Activated CD4-positive, alpha-beta T cell treated with anti-CD3 and anti-CD28 coated beads for 1 hour (primary cell): ENCODE measurements around the gene OR2T27.
"Not testable (repeated sequence)": the region's sequence is repeated elsewhere in the genome, so short reads cannot be mapped to it uniquely, and the experiment has no call there.

Experiments
- DNase-seq: peaks from one replicate; pipeline ENCODE4 v3.0.0-alpha.2; 2020

Gene OR2T27, protein sequence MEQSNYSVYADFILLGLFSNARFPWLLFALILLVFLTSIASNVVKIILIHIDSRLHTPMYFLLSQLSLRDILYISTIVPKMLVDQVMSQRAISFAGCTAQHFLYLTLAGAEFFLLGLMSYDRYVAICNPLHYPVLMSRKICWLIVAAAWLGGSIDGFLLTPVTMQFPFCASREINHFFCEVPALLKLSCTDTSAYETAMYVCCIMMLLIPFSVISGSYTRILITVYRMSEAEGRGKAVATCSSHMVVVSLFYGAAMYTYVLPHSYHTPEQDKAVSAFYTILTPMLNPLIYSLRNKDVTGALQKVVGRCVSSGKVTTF

DNA sequence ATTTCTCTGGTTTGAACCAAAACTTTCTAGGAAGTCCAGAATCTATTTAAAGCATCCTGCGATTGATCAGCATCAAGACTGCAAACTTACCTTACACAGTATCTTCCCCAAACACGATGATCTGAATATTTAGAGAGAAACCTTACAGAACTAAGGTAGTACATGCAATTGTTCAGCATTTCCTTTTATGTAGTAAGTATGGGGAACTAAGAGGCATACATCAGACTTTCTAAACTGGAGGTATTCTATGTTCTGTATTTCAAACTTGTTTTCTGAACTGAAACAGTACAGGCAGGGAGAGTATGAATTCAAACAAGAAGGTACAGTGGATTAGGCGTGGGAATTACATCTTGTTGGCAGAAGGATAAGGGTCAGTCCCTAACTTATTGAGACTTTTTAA lies at the start of gene OR2T27:
OR2T27 (minus strand) TSS at position 175 of the 400 bp plus-strand sequence. CDS start 4,644 bp downstream, outside the sequence.
- not testable (repeated sequence) for DNase-seq

DNA sequence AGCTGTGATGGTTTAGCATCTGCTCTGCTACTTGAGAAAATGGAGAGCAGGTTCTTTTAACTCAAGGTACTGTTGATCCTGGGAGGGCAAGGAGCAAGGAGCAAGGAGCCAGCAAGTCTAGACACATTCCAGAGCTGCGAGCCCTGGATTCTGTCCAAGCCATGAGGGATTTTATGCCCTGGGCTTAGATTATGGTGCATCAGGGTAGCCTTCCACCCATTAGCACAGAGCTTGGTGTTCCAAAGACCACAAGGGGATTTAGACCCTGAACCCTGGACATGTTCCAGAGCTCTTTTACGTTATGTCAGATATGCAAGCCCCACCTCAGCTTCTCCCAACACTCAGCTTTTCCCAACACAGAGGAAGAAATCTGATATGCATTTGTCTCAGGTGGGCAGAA lies 49.3 kb upstream of the OR2T27 start:
- no peak for DNase-seq

DNA sequence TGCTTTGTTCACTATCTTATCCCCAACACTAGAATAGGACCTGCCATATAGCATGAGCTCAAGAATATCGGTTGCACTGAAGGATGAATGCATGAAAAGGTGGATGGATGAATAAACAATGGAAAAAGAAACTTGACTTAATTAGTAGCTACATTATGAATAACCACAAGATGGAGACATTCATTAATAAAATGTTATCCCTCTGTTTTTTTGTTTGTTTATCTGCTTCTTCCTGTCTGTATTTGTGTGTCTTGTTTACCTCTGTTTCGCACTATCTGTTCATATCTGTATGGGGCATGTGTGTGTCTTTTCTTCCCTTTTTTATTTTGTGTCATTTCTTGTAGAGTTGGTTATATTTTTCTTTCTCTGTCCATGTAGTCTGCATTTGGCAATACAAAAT lies 48.3 kb upstream of the OR2T27 start:
- DNase-seq: no peak

DNA sequence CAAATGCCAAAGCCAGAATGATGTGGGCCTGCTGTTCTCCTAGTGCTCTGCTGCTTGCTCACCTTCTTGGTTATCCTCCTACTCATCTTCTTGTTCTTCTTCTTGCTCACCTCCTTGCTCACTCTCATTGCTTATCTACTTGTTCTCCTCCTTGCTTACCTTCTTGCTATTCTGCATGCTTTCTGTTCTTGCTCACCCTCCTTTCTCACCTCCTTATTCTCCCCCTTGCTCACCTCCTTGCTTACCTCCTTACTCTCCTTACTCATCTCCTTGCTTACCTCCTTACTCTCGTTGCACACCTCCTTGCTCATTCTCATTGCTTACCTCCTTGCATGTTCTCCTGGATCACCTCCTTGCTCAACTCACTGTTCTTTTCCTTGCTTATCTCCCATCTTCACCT lies 47.4 kb upstream of the OR2T27 start, which contains the start of gene OR14I1:
OR14I1 (minus strand) TSS at position 53 of the 400 bp plus-strand sequence.
- no peak for DNase-seq

DNA sequence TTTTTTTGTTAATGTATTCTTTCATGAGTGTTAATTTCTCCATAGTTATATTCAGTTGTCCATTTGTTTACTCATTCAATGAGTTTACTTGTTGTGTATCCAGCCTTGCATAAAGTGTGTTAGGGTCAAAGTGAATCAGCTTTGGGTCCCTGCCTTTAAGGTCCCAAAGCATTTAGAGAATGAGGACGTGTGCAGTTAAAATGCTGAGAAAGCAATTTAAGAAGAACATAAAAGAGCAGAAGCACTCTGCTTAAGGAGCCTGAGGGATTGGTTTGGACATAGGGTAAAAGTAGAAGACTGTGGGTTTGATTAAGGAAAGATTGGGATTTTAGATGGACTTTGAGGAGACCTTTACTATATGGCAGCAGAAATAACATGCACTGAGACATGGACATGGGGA lies 43.8 kb upstream of the OR2T27 start:
- no peak for DNase-seq

DNA sequence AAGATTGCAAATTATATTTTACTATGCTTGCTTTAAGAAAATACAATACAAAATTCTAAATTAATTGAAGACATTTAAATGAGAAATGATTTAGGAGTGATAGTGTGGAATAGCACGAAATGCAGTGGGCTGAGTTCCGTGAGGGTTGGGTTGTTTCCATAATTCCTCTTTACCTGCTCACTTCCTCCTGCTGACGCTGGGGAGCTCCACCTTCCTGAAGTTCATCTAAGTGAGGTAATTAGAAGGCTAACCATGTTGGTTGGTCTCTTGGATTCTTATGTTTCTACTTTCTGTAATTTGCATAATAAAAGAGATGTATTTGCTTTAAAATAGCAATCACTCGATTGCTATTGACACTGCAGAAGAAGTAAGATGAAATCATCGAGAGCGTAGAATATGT lies 42.6 kb upstream of the OR2T27 start:
- DNase-seq: no peak

DNA sequence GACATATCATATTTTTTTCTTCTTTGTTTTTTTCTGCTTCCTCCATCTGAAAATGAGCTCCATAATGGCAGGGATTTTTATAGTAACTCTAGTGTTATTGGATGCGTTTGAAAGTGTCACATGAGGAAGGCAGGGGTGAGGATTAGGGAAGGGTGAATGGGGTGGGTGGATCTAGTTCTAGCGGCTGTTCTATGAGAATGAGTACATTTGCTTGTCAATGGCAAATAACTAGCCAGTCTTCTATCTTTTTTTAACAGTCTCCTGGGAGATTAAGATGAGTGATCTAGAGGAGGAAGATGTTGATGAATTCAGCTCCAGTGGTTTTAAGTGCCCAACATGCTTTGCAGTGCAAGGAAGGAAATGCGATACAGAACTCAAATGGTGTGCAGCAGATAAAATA lies 41.4 kb upstream of the OR2T27 start:
- DNase-seq: no peak

DNA sequence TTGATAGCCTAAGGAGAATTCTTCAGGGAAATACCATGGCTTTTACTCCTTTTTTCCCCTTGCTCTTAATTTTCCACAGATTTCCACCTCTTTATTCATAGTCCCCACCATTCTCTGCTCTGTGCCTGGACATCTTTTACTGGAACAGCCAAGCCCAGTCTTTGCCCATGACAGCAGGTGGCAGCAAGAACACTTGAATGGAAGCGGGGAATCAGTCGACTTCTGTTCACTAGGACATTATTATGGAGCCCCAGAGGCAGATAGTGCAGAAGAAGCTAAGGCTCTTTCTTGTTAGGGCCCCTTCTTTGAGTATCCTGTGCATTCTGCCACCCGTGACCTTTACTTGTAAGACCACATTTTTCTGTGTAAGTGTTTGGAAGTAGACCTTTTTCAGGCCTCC lies 40.9 kb upstream of the OR2T27 start:
- no peak for DNase-seq

DNA sequence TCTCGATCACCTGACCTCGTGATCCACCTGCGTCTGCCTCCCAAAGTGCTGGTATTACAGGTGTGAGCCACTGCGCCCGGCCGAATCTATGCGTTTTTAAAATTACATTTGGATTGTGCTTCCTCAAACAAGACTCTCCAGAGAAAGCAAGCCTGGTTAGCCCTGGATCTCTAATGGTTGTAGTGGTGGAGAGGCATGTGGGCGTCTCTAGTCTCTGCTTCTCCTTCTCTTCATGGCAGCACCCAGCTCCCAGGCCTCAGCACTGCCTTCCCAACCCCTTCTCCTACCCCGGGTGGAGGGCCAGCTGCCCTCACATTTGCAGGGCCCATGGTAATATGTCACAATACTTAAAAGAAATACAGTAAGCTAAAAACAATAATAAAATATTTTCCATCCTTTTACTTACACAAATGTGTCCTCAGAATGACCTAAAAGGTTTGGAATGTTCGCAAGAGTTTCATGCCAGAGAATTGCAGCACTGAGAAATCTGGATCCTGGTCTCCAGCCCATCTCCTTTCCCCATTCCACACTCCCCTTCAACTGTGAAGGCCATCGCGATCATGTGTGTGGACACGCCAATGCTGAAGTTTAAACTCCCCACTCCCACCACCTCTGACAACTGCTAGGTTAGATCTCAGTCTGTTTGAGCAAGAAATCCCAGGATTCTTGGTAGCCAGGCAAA lies 40.3 kb upstream of the OR2T27 start:
- no peak for DNase-seq

DNA sequence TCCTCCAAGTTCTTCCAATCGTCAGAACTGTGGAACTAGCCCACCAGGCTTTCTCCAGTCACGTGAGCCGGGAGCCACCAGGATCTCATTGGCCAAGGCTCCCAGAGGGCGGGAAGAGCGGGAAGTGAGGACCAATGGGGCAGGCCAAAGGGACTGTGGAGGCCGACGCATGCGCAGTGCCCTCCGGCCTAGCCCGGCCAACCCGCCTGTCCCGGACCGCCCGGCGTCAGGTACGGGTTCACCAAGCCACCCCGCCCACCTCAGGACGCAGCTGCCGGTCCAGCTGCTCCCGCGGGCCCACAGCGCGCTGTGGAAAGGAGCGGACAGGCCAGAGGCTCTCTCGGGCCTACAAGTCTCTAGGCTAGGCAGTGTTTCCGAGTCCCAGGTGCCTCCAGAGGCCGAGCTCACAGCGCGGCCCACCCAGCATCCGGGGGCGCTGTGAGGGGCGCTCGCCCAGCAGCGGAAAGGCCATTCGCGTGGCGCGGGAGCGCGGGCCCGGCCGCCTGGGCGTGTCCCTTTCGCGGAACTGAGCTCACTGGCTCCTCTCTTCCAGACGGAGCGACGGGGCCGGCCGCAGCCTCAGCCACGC lies 36.3 kb upstream of the OR2T27 start:
- DNase-seq: no peak

DNA sequence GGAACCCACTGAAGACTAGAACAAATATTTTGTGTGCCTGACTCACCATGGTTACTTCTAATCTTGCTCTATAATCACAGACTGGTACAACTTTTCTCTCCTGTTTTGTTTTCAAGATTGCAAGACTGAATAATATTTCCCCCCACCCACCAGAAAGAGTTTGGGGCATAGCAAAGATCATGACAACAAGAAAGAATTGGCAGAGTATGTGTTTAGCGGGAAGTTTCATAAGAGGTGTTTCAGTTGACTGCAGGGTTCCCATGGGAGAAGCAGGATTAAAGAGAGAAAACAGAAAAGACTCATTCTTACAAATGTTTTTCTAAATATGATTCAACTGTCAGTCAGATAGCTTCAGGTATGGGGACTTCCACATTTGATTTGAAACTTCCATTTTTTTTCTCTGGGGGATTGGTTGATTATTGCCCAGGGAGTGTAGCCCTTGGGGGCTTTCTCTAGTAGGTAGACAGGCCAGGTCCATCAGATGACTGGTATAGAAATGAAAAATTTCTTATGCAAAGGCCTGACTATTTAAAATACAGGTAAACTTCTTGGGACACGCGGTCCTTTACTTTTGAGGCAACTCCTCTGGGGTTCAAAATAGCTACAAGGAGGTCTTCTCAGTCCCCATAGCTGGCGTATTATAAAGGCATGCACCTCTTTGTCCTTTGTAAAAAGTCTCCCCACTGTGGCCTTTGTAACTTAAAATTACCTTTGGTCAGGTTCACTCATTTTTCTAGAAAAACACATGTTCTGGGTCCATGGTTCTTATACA lies 33.4 kb upstream of the OR2T27 start:
- DNase-seq: no peak

DNA sequence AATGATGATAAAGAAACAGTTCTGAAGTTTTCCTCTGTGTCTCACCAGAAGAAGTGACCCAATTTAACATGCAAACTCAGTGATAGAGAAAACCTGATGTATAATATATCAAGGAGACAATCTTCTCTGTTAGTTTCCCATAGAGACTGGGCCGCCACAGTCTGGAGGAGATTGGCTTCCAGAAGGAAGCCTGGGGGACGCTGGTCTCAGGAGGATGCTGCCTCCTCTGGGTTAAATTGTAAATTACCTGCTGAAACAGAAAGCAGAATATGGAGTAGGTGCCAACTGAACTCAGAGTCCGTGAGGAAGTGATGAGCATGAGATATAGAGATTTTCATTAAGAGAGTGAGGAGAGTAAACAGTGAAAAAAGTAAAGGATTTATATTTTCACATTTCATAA lies 31.5 kb upstream of the OR2T27 start:
- no peak for DNase-seq

DNA sequence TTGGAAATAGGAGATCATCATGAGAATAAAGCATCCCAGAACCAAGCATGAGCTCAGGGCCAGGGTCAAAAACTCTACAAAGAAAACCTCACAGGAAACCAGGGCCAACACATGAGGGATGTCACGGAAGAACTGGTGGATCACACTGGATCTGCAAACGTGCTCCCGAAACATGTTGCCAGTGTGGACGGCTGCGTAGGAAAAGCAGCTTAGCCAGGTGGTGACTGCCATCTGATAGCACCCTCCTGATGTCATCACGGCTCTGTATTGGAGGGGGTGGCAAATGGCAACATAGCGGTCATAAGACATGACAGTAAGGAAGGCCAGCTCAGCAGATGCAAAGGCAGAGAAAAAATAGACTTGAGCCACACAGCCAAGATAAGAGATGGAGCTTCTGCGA lies 26.3 kb upstream of the OR2T27 start:
- DNase-seq: no peak

DNA sequence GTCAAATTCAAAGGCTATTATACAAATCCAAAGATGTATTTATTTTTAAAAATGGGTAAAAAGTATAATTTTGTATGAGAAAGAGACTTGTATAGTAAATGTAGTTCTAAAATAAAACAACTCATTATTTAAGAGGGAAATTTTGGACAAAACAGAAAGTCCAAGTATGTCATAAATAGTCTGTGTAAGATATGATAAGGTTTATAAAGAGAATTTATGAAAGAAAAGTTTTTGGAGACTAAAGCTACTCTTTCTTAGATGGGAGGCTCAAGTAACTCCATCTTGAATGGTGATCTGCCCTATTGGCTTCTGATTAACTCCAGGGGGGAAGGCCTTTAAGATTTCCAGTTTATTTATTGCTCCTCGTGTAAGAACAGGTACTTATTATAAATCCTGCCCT lies 14.7 kb upstream of the OR2T27 start:
- no peak for DNase-seq

DNA sequence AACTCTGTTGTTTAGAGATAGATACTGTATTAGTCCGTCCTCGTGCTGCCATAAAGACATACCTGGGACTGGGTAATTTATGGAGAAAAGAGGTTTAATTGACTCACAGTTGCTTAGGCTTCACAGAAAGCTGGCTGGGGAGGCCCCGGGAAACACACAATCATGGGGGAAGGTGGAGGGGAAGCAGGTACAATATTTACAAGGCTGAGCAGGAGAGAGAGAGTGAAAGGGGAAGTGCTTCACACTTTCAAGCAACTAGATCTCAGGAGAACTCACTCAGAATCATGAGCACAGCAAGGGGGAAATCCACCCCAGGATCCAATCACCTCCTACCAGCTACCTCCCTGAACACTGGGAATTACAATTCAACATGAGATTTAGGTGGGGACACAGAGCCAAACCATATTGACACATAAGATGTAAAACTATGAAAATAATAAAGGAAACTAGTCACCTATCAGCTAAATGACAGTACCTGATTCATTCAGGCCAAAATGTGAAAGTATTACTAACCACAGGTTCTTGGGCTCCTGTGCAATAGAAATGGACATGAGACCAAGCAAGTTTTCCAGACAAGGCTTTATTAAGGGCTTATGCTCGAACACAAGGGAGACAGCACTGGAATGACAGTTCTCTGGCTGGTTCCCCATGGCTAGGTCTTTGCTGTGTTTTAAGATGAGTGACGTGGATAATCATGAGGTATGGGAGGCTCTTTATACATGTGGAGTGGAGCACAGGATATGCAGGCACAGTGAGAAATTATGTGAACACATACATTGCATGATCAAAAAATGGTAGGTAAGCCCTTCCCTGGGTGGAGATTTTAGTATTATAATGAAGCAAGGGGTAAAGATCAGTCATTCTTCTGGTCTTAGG lies 8.4 kb upstream of the OR2T27 start:
- DNase-seq: not testable (repeated sequence)

DNA sequence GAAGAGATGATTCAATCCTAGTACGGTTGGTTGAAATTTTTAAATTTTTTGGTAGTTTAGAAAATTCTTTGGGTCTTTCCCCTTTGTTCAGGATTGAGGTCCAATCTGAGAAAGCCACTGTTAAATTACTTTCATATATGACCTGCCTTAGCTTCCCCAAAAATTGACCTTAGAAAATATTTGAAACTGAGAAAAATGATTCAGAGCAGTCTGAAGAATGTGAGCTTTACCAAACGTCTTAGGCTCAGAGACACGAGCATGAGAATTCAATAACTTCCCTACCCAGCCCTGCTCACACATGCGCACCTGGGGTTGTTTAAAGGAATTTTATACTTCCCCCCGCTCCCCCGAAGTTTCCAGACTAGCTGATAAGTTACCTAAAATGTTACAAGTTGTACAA lies 1.5 kb upstream of the OR2T27 start:
- not testable (repeated sequence) for DNase-seq

DNA sequence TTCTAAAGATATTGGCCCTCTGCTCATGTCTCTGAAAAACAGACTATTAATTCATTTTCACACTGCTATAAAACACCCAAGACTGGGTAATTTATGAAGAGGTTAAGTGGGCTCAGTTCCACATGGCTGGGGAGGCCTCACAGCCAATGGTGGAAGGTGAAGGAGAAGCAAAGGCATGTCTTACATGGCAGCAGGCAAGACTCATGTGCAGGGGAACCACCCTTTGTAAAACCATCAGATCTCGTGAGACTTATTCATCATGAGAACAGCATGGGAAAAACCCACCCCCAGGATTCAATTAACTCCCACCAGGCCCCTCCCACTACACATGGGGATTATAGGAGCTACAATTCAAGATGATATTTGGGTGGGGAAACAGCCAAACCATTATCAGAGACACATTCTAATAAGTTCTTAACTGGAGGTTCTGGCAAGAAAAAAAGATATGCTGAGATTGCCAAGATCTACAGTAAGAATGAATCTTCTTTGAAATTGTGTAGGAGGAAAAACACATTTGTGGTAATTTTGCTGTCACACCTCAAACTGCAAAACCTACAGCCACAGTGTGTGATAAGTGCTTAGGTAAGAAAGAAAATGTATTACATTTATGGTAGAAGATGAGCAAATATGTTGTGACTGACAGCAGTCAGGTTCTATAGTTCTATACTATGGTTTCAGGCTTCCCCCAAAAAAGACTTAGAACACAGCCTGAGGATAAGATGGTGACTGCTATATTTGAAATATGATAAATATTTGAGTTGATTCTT lies 6.4 kb downstream of the OR2T27 start:
- DNase-seq: not testable (repeated sequence)

DNA sequence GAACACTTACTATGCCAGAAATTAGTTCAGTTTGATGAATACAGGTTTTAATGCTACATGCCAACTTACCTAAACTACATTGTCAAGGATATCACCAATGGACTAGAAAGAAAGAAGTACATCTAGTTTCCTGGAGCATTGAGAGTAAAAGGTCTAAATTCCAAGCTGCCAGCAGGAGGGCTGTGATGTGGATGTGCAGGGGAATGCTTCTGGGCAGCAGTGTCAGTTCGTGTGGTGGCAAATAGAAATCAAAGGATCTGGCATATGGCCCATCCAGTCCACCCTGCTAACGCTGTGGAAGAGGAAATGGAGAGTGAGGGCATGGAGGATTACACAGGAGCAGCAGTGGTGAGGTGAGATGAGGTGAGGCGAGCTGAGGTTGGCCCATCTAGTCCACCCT lies 10.2 kb downstream of the OR2T27 start, which contains the start of gene OR2T35:
OR2T35 (minus strand) TSS at position 101 of the 400 bp plus-strand sequence. CDS start 6,020 bp downstream, outside the sequence.
- DNase-seq: not testable (repeated sequence)

DNA sequence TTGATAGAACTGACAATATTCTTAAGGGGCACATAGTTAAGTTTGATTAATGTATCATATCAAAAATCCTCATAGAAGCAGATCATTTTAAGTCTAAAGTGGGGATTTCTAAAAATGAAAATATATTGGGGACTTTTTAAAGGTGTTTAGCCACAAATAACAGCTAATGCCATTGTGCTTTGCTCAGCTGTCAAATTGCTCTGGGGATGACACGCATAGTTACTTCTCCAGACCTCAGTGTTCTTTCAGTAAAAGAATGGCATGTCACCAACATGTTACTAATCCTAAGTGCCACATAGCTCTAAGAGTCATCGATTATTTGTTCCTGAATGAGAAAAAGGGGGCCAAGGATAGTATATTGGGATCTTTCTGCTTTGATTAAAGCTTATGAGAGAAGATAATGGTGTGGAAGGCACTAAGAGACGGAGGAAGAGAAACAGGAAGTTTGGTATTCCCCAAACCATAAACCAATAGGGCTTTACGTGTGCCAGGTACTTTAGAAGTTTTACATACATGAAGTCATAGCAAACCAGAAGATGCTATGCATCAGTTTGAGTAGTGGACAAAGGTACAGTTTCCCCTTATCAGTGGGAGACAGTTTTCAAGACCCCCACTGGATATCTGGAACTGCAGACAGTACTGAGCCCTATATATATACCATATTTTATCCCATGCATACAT lies 12.2 kb downstream of the OR2T27 start:
- DNase-seq: not testable (repeated sequence)

DNA sequence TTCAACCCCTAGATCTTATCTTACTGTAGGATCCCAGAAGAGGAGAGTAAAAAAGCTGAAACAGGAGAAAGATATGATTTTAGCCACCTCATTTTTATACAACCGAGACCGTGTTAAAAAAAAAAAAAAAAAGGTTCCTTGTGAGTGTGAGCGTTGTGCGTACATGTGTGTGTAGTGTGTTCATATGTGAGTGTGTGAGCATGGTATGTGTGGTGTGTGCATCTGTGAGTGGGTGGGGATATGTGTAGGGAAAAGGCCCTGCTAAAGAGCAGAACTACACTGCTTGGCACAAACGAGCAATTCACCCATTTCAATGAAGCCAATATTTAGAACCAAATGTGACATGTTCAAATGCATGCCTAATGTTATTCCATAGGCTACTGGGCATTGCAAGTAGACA lies 13.7 kb downstream of the OR2T27 start:
- not testable (repeated sequence) for DNase-seq

DNA sequence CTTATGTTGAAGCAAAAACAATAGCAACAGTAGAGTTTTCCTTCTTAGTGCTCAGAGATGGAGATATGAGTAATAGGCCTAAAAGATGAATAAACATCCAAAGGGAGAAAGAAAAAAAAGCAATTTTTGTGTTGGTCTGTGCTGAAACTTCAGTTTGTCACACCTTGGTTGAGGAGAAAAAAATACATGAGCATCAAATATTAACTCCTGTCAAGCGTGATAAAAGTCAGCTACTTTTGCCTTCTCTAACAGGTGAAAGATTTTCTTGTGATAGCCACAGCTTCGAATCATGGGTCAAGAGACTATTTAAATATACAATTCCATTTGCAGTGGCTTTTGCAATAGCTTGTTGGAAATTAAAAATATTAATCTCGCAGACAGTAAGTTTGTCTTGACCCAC lies 14.4 kb downstream of the OR2T27 start:
- DNase-seq: not testable (repeated sequence)
